C4-2B (cell line): ENCODE measurements around the gene SLC6A6.
"Not testable (repeated sequence)": the region's sequence is repeated elsewhere in the genome, so short reads cannot be mapped to it uniquely, and the experiment has no call there.

Experiments used
- H3K27ac ChIP-seq: fragments of 450-650 bp; 2 replicates; pipeline ENCODE4 v1.5.1; 2017
- ZFX ChIP-seq: fragments of 450-650 bp; IDR thresholded peaks from 2 replicates; pipeline ENCODE4 v1.6.1; 2017
- TF ChIP-seq, protein P1 (sequence below): fragments of 450-650 bp; conservative IDR thresholded peaks from 2 replicates; pipeline ENCODE4 v1.5.1; 2017; ENCODE audit warnings: mild to moderate bottlenecking

The SLC6A6 gene

GRCh38 chr3:14512281-14512941, 110.0 kb downstream of the SLC6A6 start:
- no peak overlapping the region for H3K27ac ChIP-seq
- no peak for TF ChIP-seq ZFX
- TF ChIP-seq, protein P1, sequence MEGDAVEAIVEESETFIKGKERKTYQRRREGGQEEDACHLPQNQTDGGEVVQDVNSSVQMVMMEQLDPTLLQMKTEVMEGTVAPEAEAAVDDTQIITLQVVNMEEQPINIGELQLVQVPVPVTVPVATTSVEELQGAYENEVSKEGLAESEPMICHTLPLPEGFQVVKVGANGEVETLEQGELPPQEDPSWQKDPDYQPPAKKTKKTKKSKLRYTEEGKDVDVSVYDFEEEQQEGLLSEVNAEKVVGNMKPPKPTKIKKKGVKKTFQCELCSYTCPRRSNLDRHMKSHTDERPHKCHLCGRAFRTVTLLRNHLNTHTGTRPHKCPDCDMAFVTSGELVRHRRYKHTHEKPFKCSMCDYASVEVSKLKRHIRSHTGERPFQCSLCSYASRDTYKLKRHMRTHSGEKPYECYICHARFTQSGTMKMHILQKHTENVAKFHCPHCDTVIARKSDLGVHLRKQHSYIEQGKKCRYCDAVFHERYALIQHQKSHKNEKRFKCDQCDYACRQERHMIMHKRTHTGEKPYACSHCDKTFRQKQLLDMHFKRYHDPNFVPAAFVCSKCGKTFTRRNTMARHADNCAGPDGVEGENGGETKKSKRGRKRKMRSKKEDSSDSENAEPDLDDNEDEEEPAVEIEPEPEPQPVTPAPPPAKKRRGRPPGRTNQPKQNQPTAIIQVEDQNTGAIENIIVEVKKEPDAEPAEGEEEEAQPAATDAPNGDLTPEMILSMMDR: no peak

- TF ChIP-seq, protein P1: no peak
- TF ChIP-seq ZFX: no peak
- no peak overlapping the region for H3K27ac ChIP-seq
Observed at GRCh38 chr3:14512942-14513327, 110.5 kb downstream of the SLC6A6 start.

- H3K27ac ChIP-seq: no peak overlapping the region
- TF ChIP-seq, protein P1: no peak
- no peak for TF ChIP-seq ZFX
Observed at GRCh38 chr3:14513566-14514322, 111.3 kb downstream of the SLC6A6 start.

DNA sequence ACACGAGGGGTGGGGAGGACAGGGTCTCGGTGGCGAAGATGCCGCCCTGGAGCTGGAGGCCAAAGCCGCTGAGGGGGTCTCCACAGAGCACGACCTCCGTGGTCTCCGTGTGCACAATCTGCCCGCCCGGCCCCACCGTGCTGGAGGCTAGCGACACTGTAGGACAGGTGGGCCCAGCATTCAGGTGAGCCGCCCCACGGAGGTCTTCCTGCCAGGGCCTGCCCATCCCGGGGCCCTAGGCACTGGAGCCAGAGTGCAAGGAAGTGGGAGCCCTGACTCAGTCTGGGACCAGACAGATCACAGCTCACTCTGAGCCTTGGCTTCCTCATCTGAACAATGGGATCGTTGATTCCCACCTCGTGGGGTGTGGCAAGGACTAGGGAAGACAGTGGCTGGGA, 111.9 kb downstream of the SLC6A6 start:
- no peak overlapping the region for H3K27ac ChIP-seq
- TF ChIP-seq, protein P1: no peak
- no peak for TF ChIP-seq ZFX

DNA sequence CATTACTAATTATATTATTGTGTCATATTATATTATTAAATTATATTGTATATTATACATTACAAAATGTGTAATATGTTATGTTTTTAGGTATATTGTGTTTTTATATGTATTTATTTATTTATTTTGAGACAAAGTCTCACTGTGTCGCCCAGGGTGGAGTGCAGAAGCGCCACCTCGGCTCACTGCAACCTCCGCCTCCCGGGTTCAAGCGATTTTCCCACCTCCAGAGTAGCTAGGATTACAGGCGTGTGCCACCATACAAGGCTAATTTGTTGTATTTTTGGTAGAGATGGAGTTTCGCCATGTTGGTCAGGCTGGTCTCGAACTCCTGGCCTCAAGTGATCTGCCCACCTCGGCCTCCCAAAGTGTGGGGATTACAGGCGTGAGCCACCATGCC, 113.1 kb downstream of the SLC6A6 start:
- not testable (repeated sequence) for H3K27ac ChIP-seq

- no peak overlapping the region for H3K27ac ChIP-seq
- TF ChIP-seq ZFX: no peak
- TF ChIP-seq, protein P1: no peak
Observed at GRCh38 chr3:14516738-14517345, 114.4 kb downstream of the SLC6A6 start.

- no peak for TF ChIP-seq ZFX
- TF ChIP-seq, protein P1: no peak
Observed at GRCh38 chr3:14517601-14518431, 115.4 kb downstream of the SLC6A6 start.

More at GRCh38 chr3:14517601-14518431, 115.4 kb downstream of the SLC6A6 start:
- H3K27ac ChIP-seq: no peak overlapping the region
